ENCODE data around the gene MOV10L1.
"Not testable (repeated sequence)": the region's sequence is repeated elsewhere in the genome, so short reads cannot be mapped to it uniquely, and the experiment has no call there.

MOV10L1 gene

GRCh38 chr22:50081426-50082196, 8.2 kb upstream of the MOV10L1 start:
- ATAC-seq (replicated peaks) (no peak), DNase-seq (no peak)
- no peaks in the 10 kb centered on the region for H3K4me1 Mint-ChIP-seq
- no peak overlapping the region for H3K4me3 Mint-ChIP-seq
- no peak overlapping the region for H3K27ac Mint-ChIP-seq
- H3K27me3 Mint-ChIP-seq = peaks cover 35 to 38% of the 10 kb centered on the region in 2 donors
- H3K9me3 Mint-ChIP-seq = peaks cover 0 to under 1% of the 10 kb centered on the region in 2 donors
- H3K36me3 Mint-ChIP-seq = peaks cover 0 to 2% of the 10 kb centered on the region in 2 donors

- Mint-ChIP-seq H3K27me3 (peaks cover 38 to 41% of the 10 kb centered on the region in 2 donors), H3K4me1 (no peaks in the 10 kb centered on the region), H3K9me3 (peaks cover 3 to 7% of the 10 kb centered on the region in 2 donors), H3K36me3 (peaks cover 3 to 8% of the 10 kb centered on the region in 2 donors), H3K4me3 (no peak overlapping the region), H3K27ac (no peak overlapping the region)
- ATAC-seq (replicated peaks) = no peak
- DNase-seq = no peak
Observed at GRCh38 chr22:50082197-50082715, 7.5 kb upstream of the MOV10L1 start.

GRCh38 chr22:50082961-50083461, 6.8 kb upstream of the MOV10L1 start:
- Mint-ChIP-seq H3K36me3 (peaks cover 7 to 13% of the 10 kb centered on the region in 2 donors), H3K4me1 (no peaks in the 10 kb centered on the region), H3K4me3 (no peak overlapping the region), H3K9me3 (peaks cover 7 to 12% of the 10 kb centered on the region in 2 donors), H3K27ac (no peak overlapping the region), H3K27me3 (peaks cover 38 to 46% of the 10 kb centered on the region in 2 donors)
- no peak for ATAC-seq (replicated peaks)
- DNase-seq = no peak

GRCh38 chr22:50083462-50084079, 6.2 kb upstream of the MOV10L1 start:
- Mint-ChIP-seq H3K4me3 (no peak overlapping the region), H3K27ac (no peak overlapping the region), H3K36me3 (peaks cover 7 to 13% of the 10 kb centered on the region in 2 donors), H3K9me3 (peaks cover 7 to 12% of the 10 kb centered on the region in 2 donors), H3K4me1 (no peaks in the 10 kb centered on the region), H3K27me3 (peaks cover 38 to 46% of the 10 kb centered on the region in 2 donors)
- ATAC-seq (replicated peaks) (no peak), DNase-seq (no peak)

GRCh38 chr22:50084080-50084477, 5.7 kb upstream of the MOV10L1 start:
- no peak overlapping the region for H3K27ac Mint-ChIP-seq
- ATAC-seq (replicated peaks) (peak in 1 of 2 donors; percentile 5), DNase-seq (no peak)
- peaks cover 7 to 13% of the 10 kb centered on the region in 2 donors for H3K36me3 Mint-ChIP-seq
- H3K9me3 Mint-ChIP-seq = peaks cover 7 to 12% of the 10 kb centered on the region in 2 donors
- no peak overlapping the region for H3K4me3 Mint-ChIP-seq
- no peaks in the 10 kb centered on the region for H3K4me1 Mint-ChIP-seq
- H3K27me3 Mint-ChIP-seq = peaks cover 38 to 46% of the 10 kb centered on the region in 2 donors

- no peak for DNase-seq
- H3K27ac Mint-ChIP-seq = no peak overlapping the region
- H3K4me3 Mint-ChIP-seq = no peak overlapping the region
- peak in 1 of 2 donors; percentile 28 for ATAC-seq (replicated peaks)
- peaks cover 42 to 46% of the 10 kb centered on the region in 2 donors for H3K27me3 Mint-ChIP-seq
- H3K36me3 Mint-ChIP-seq = peaks cover 7 to 13% of the 10 kb centered on the region in 2 donors
- H3K9me3 Mint-ChIP-seq = peaks cover 7 to 12% of the 10 kb centered on the region in 2 donors
- H3K4me1 Mint-ChIP-seq = no peaks in the 10 kb centered on the region
Observed at GRCh38 chr22:50084614-50085021, 5.2 kb upstream of the MOV10L1 start.

- peaks cover 42 to 48% of the 10 kb centered on the region in 2 donors for H3K27me3 Mint-ChIP-seq
- no peak for ATAC-seq (replicated peaks)
- no peak within 1 kb of the TSS for H3K27ac Mint-ChIP-seq
- peak within 1 kb of the TSS; percentile 64 to 76 for H3K4me3 Mint-ChIP-seq
- DNase-seq = no peak
- H3K4me1 Mint-ChIP-seq = no peaks in the 10 kb centered on the region
- H3K9me3 Mint-ChIP-seq = peaks cover 7 to 14% of the 10 kb centered on the region in 2 donors
- H3K36me3 Mint-ChIP-seq = peaks cover 7 to 15% of the 10 kb centered on the region in 2 donors
Observed at GRCh38 chr22:50085211-50085972, 4.4 kb upstream of the MOV10L1 start, which contains the start of gene MLC1. TSS of gene MLC1 (minus strand) at chr22:50085426. CDS start at chr22:50084902, 524 bp downstream.

GRCh38 chr22:50086526-50086925, 3.3 kb upstream of the MOV10L1 start:
- H3K27me3 Mint-ChIP-seq = peaks cover 32 to 42% of the 10 kb centered on the region in 2 donors
- H3K36me3 Mint-ChIP-seq = peaks cover 7 to 18% of the 10 kb centered on the region in 2 donors
- ATAC-seq (replicated peaks) = no peak
- H3K4me3 Mint-ChIP-seq = no peak overlapping the region
- DNase-seq = no peak
- H3K9me3 Mint-ChIP-seq = peaks cover 7 to 17% of the 10 kb centered on the region in 2 donors
- H3K27ac Mint-ChIP-seq = no peak overlapping the region
- H3K4me1 Mint-ChIP-seq = no peaks in the 10 kb centered on the region

- Mint-ChIP-seq H3K27me3 (peaks cover 27 to 37% of the 10 kb centered on the region in 2 donors), H3K36me3 (peaks cover 7 to 18% of the 10 kb centered on the region in 2 donors)
- H3K27ac Mint-ChIP-seq = not testable (repeated sequence)
Observed at GRCh38 chr22:50086975-50087374, 2.8 kb upstream of the MOV10L1 start.

GRCh38 chr22:50087646-50088045, 2.2 kb upstream of the MOV10L1 start:
- no peak for DNase-seq
- ATAC-seq (replicated peaks) = no peak
- no peaks in the 10 kb centered on the region for H3K4me1 Mint-ChIP-seq
- peaks cover 7 to 18% of the 10 kb centered on the region in 2 donors for H3K36me3 Mint-ChIP-seq
- H3K4me3 Mint-ChIP-seq = no peak overlapping the region
- peak overlapping the region; percentile 26 for H3K27ac Mint-ChIP-seq
- H3K27me3 Mint-ChIP-seq = peaks cover 22 to 33% of the 10 kb centered on the region in 2 donors
- peaks cover 7 to 17% of the 10 kb centered on the region in 2 donors for H3K9me3 Mint-ChIP-seq

More at GRCh38 chr22:50086975-50087374, 2.8 kb upstream of the MOV10L1 start:
- not testable (repeated sequence) for H3K4me3 Mint-ChIP-seq; H3K4me1 Mint-ChIP-seq; ATAC-seq (replicated peaks); DNase-seq
- H3K9me3 Mint-ChIP-seq = peaks cover 7 to 17% of the 10 kb centered on the region in 2 donors

GRCh38 chr22:50088096-50088495, 1.7 kb upstream of the MOV10L1 start:
- Mint-ChIP-seq H3K27me3 (peaks cover 17 to 28% of the 10 kb centered on the region in 2 donors), H3K4me3 (no peak overlapping the region), H3K36me3 (peaks cover 7 to 18% of the 10 kb centered on the region in 2 donors), H3K27ac (no peak overlapping the region), H3K4me1 (no peaks in the 10 kb centered on the region), H3K9me3 (peaks cover 7 to 17% of the 10 kb centered on the region in 2 donors)
- DNase-seq (no peak), ATAC-seq (replicated peaks) (no peak)

GRCh38 chr22:50089231-50089630, 575 bp upstream of the MOV10L1 start:
- Mint-ChIP-seq H3K36me3 (peaks cover 7 to 18% of the 10 kb centered on the region in 2 donors), H3K27ac (no peak overlapping the region), H3K4me1 (no peaks in the 10 kb centered on the region), H3K4me3 (no peak overlapping the region), H3K27me3 (peaks cover 6 to 25% of the 10 kb centered on the region in 2 donors), H3K9me3 (peaks cover 7 to 17% of the 10 kb centered on the region in 2 donors)
- DNase-seq (no peak), ATAC-seq (replicated peaks) (no peak)

GRCh38 chr22:50090412-50090714, 557 bp downstream of the MOV10L1 start:
- DNase-seq = no peak
- no peak overlapping the region for H3K4me3 Mint-ChIP-seq
- H3K4me1 Mint-ChIP-seq = no peaks in the 10 kb centered on the region
- no peak overlapping the region for H3K27ac Mint-ChIP-seq
- peaks cover 7 to 17% of the 10 kb centered on the region in 2 donors for H3K9me3 Mint-ChIP-seq
- peaks cover 5 to 20% of the 10 kb centered on the region in 2 donors for H3K27me3 Mint-ChIP-seq
- no peak for ATAC-seq (replicated peaks)
- H3K36me3 Mint-ChIP-seq = peaks cover 7 to 18% of the 10 kb centered on the region in 2 donors

All from stimulated activated naive B cell treated with anti-CD40 and anti-IgM and Interleukin-4, amounts not matched to agents 10 μg/mL and 1 μg/mL and 100 μg/mL, for 72 hours (primary cell).